H9 (cell line): ENCODE measurements around the gene GRID1. TPM values are rescaled to one million over a fixed set of nuclear protein-coding genes. Genes with fewer than 3 reads are reported as not detected.

Source experiments
- DNase-seq: peaks from one replicate; pipeline ENCODE4 v3.0.0-alpha.2; 2017
- H2AFZ ChIP-seq: one replicate; pipeline ENCODE4 v1.6.1; 2013; ENCODE audit warnings: mild to moderate bottlenecking, low read length, control low read depth, moderate library complexity
- H2AK5ac ChIP-seq: 2 replicates; pipeline ENCODE4 v1.6.1; 2013; ENCODE audit warnings: low read length, control low read depth, mixed read lengths; ENCODE audit not compliant: insufficient read length
- H2BK120ac ChIP-seq: one replicate; pipeline ENCODE4 v1.6.1; 2013; ENCODE audit warnings: low read depth, mild to moderate bottlenecking, low read length, control low read depth, inconsistent platforms; ENCODE audit not compliant: poor library complexity, severe bottlenecking
- H2BK12ac ChIP-seq: 2 replicates; pipeline ENCODE4 v1.6.1; 2013; ENCODE audit warnings: low read length, control low read depth, mixed read lengths, low read depth; ENCODE audit not compliant: insufficient read length
- H2BK15ac ChIP-seq: 2 replicates; pipeline ENCODE4 v1.6.1; 2013; ENCODE audit warnings: low read depth, low read length, control low read depth
- H2BK20ac ChIP-seq: one replicate; pipeline ENCODE4 v1.6.1; 2013; ENCODE audit warnings: low read depth, mild to moderate bottlenecking, low read length, control low read depth, inconsistent platforms; ENCODE audit not compliant: poor library complexity, severe bottlenecking
- H2BK5ac ChIP-seq: 2 replicates; pipeline ENCODE4 v1.6.1; 2013; ENCODE audit warnings: low read length, control low read depth, mixed read lengths; ENCODE audit not compliant: insufficient read length
- H3K14ac ChIP-seq: 2 replicates; pipeline ENCODE4 v1.6.1; 2013; ENCODE audit warnings: low read length, control low read depth; ENCODE audit not compliant: insufficient read depth
- H3K18ac ChIP-seq: 2 replicates; pipeline ENCODE4 v1.6.1; 2013; ENCODE audit warnings: low read depth, mild to moderate bottlenecking, mixed read lengths, low read length, control low read depth; ENCODE audit not compliant: insufficient read length
- H3K23ac ChIP-seq: 2 replicates; pipeline ENCODE4 v1.6.1; 2013; ENCODE audit warnings: low read length, control low read depth, mixed read lengths, low read depth; ENCODE audit not compliant: insufficient read length
- H3K23me2 ChIP-seq: 2 replicates; pipeline ENCODE4 v1.6.1; 2013; ENCODE audit warnings: low read depth, mild to moderate bottlenecking, mixed read lengths, low read length, control low read depth; ENCODE audit not compliant: insufficient read length, poor library complexity, severe bottlenecking
- H3K27ac ChIP-seq: 2 replicates; pipeline ENCODE4 v1.5.1; 2013; ENCODE audit warnings: low read length, control low read depth, mixed read lengths, low read depth; ENCODE audit not compliant: insufficient read length
- H3K27me3 ChIP-seq: 2 replicates; pipeline ENCODE4 v1.6.1; 2013; ENCODE audit warnings: low read length, control low read depth, inconsistent platforms; ENCODE audit not compliant: insufficient read depth
- H3K4ac ChIP-seq: 2 replicates; pipeline ENCODE4 v1.6.1; 2013; ENCODE audit warnings: low read depth, mild to moderate bottlenecking, control low read depth, inconsistent platforms, low read length, moderate library complexity
- H3K4me1 ChIP-seq: 2 replicates; pipeline ENCODE4 v1.6.1; 2013; ENCODE audit warnings: low read length, control low read depth, inconsistent platforms; ENCODE audit not compliant: insufficient read depth
- H3K4me2 ChIP-seq: 2 replicates; pipeline ENCODE4 v1.6.1; 2013; ENCODE audit warnings: low read length, control low read depth, mixed read lengths; ENCODE audit not compliant: insufficient read length, insufficient read depth
- H3K56ac ChIP-seq: 2 replicates; pipeline ENCODE4 v1.6.1; 2013; ENCODE audit warnings: low read depth, mild to moderate bottlenecking, mixed read lengths, low read length, control low read depth; ENCODE audit not compliant: insufficient read length
- H3K79me1 ChIP-seq: 2 replicates; pipeline ENCODE4 v1.6.1; 2013; ENCODE audit warnings: low read depth, mild to moderate bottlenecking, moderate library complexity, low read length, control low read depth, inconsistent platforms; ENCODE audit not compliant: insufficient read depth, poor library complexity, severe bottlenecking
- H3K79me2 ChIP-seq: 2 replicates; pipeline ENCODE4 v1.6.1; 2013; ENCODE audit warnings: low read length, control low read depth, inconsistent platforms; ENCODE audit not compliant: insufficient read depth
- H3K9ac ChIP-seq: 2 replicates; pipeline ENCODE4 v1.6.1; 2013; ENCODE audit warnings: low read length, control low read depth, mixed read lengths; ENCODE audit not compliant: insufficient read length; ENCODE audit errors: extremely low read depth
- H3K9me3 ChIP-seq: one replicate; pipeline ENCODE4 v1.6.1; 2013; ENCODE audit warnings: low read depth, low read length, inconsistent platforms; ENCODE audit not compliant: control insufficient read depth
- H3T11ph ChIP-seq: one replicate; pipeline ENCODE4 v1.6.1; 2013; ENCODE audit warnings: mild to moderate bottlenecking, low read length, control low read depth, inconsistent platforms
- H4K20me1 ChIP-seq: one replicate; pipeline ENCODE4 v1.6.1; 2013; ENCODE audit not compliant: control insufficient read depth, insufficient read length, insufficient read depth
- H4K5ac ChIP-seq: 2 replicates; pipeline ENCODE4 v1.6.1; 2013; ENCODE audit warnings: low read depth, mild to moderate bottlenecking, mixed read lengths, low read length, control low read depth; ENCODE audit not compliant: insufficient read length
- H4K8ac ChIP-seq: replicated peaks from 2 replicates; pipeline ENCODE4 v1.6.1; 2013; ENCODE audit warnings: low read length, control low read depth, mixed read lengths, low read depth; ENCODE audit not compliant: insufficient read length
- H4K91ac ChIP-seq: 2 replicates; pipeline ENCODE4 v1.6.1; 2013; ENCODE audit warnings: low read depth, mild to moderate bottlenecking, moderate library complexity, mixed read lengths, low read length, control low read depth; ENCODE audit not compliant: insufficient read length
- H3K27ac Mint-ChIP-seq, 3 experiments: 2 replicates in 2 of 3; 3 replicates in 1 of 3; pipeline ENCODE4 v1.8.0; 2020 to 2021; ENCODE audit warnings: mixed read lengths in 3 of 3, mild to moderate bottlenecking in 1 of 3, moderate library complexity in 1 of 3
- H3K27me3 Mint-ChIP-seq: 2 replicates; pipeline ENCODE4 v1.8.0; 2021; ENCODE audit warnings: low read depth, mild to moderate bottlenecking, moderate library complexity, mixed read lengths
- H3K36me3 Mint-ChIP-seq, 3 experiments: 2 replicates in 2 of 3; 3 replicates in 1 of 3; pipeline ENCODE4 v1.8.0; 2020 to 2021; ENCODE audit warnings: low read depth in 3 of 3, mixed read lengths in 3 of 3; ENCODE audit not compliant: insufficient read depth in 1 of 3
- H3K4me1 Mint-ChIP-seq, 2 experiments: 2 replicates each; pipeline ENCODE4 v1.8.0; 2020; ENCODE audit warnings: mixed read lengths in 2 of 2
- H3K4me3 Mint-ChIP-seq, 2 experiments: 2 replicates in 1 of 2; 3 replicates in 1 of 2; pipeline ENCODE4 v1.8.0; 2020 to 2021; ENCODE audit warnings: mild to moderate bottlenecking in 2 of 2, mixed read lengths in 2 of 2, moderate library complexity in 1 of 2
- H3K9me3 Mint-ChIP-seq, 2 experiments: 2 replicates in 1 of 2; 3 replicates in 1 of 2; pipeline ENCODE4 v1.8.0; 2020; ENCODE audit warnings: mild to moderate bottlenecking in 2 of 2, mixed read lengths in 2 of 2, moderate library complexity in 1 of 2
- CTCF ChIP-seq: fragments of 200-600 bp; sonication (generic); conservative IDR thresholded peaks from 3 replicates; pipeline ENCODE4 v1.8.0; 2021; ENCODE audit warnings: antibody characterized with exemption, mild to moderate bottlenecking
- WGBS: extraction: QIAGEN DNeasy Blood & Tissue Kit; methylation state at CpG from one replicate; pipeline ENCODE4 v1.1.7; 2013; ENCODE audit warnings: missing lambda C conversion rate, low lambda C conversion rate, mixed read lengths; ENCODE audit not compliant: insufficient read length; ENCODE audit errors: extremely low coverage; 5-methylcytosine and 5-hydroxymethylcytosine counted together
- total RNA-seq: library from RNA; stranded (reverse); gene quantifications from 2 replicates; pipeline ENCODE4 v1.2.1, GENCODE V29; 2021

GRID1 gene
- total RNA-seq, 1 experiment from 2014 or later, result 0.35 TPM

DNA sequence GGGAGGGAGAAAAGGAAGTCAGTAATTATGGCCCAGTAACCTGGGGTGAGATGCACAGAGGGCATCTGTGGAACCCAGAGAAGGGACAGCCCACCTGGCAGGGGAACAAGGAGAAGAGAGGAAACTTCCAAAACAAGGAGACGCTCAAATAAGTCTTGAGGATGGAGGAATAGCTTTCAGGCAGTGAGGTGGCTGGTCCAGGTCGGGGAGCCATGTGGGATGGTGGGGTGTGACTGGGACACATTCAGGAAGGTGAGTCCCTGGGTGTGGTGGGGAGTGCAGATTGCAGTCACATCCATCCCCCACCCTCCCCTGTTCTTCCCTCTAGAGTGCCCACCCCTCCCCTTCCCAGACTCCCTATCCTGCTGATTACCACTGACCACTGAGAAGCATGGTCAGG lies 175.4 kb downstream of the GRID1 start:
- Histone ChIP-seq H4K8ac (no peak overlapping the region), H3K9me3 (no peaks in the 10 kb centered on the region), H2AK5ac (no peak overlapping the region), H3K27ac (no peak overlapping the region), H3K23ac (no peak overlapping the region), H2AFZ (no peak overlapping the region), H3K4ac (no peak overlapping the region), H3K9ac (no peak overlapping the region), H2BK12ac (no peak overlapping the region), H3K4me2 (no peak overlapping the region), H3K14ac (no peak overlapping the region; the same call in 1 of the 2 replicates), H3K23me2 (no peaks in the 10 kb centered on the region), H3K27me3 (no peaks in the 10 kb centered on the region), H3K56ac (no peak overlapping the region), H3K79me2 (no peaks in the 10 kb centered on the region), H3T11ph (no peak overlapping the region), H4K91ac (no peak overlapping the region), H3K18ac (no peak overlapping the region), H3K79me1 (no peaks in the 10 kb centered on the region), H4K5ac (no peak overlapping the region), H2BK15ac (no peak overlapping the region), H3K4me1 (no peaks in the 10 kb centered on the region), H2BK5ac (no peak overlapping the region), H4K20me1 (no peaks in the 10 kb centered on the region), H2BK20ac (no peak overlapping the region), H2BK120ac (no peak overlapping the region)
- TF ChIP-seq CTCF, result no peak
- no peaks in the 10 kb centered on the region; a peak in 1 of 5 replicates for H3K9me3 Mint-ChIP-seq
- H3K27me3 Mint-ChIP-seq, result peaks cover 6% of the 10 kb centered on the region
- H3K4me3 Mint-ChIP-seq, result no peak overlapping the region
- H3K27ac Mint-ChIP-seq, result no peak overlapping the region
- H3K36me3 Mint-ChIP-seq, result no peaks in the 10 kb centered on the region
- no CpG with 5 or more reads among the region's 2 CpGs for WGBS
- H3K4me1 Mint-ChIP-seq, result no peaks in the 10 kb centered on the region
- no peak for DNase-seq
